GM21526 (cell line): Measurements from ENCODE around the gene RNF113A.
"Not testable (repeated sequence)": the region's sequence is repeated elsewhere in the genome, so short reads cannot be mapped to it uniquely, and the experiment has no call there.

ENCODE experiments used
- ATAC-seq: cut with Tn5 transposase; IDR thresholded peaks from one replicate; pipeline ENCODE4 v1.9.1; 2021; ENCODE audit warnings: moderate library complexity; ENCODE audit not compliant: unreplicated experiment, low FRiP score

RNF113A gene

DNA sequence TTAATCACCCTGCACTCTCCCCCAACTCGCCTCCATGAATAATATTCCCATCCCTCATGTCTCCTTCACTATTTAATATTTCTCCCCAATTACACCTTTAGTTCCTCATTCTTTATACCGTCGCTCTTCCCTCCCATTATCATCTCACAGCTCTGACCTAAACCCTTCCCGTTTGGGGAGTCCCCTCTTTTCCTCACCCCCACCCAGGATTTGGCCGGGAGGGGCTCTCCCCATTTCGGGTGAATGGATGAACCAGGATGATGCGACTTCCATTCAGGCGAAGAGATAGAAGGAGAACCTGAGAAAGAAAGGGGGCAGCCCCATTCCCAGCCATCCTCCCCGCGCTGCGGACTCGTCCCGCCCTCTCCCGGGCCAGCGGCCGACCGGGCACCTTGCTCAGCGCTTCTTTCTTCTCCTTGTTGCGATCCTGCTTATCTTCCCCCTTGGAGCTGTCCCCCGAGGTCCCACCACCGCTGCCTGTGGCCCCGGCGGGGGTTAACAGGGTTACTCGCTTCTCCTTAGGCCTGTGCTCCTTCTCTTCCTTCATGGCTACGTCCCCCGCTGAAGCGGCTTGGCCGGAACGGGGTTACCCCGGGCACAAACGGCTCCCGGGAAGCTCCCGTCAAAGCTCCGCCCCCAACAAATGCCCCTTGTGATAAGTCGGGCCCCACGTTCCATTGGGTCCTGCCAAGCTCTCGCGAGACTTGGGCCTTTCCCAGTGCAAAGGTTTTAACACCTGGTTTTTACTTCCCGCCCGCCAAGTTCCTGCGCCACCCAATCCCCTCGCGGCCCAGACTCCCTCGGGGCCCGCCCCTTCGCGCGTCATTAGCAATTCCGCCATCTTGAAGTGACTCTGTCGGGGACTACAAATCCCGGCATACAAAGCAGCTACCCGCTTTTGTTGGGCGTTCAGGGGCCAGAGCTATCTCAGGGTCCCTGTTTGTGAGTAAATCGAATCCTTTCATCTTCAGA is 18.9 kb downstream of the RNF113A start, which contains the start of gene UPF3B:
UPF3B (minus strand) TSS at position 582 of the 972 bp plus-strand sequence; CDS start at position 547, 35 bp downstream.
- ATAC-seq = peak; percentile 95

DNA sequence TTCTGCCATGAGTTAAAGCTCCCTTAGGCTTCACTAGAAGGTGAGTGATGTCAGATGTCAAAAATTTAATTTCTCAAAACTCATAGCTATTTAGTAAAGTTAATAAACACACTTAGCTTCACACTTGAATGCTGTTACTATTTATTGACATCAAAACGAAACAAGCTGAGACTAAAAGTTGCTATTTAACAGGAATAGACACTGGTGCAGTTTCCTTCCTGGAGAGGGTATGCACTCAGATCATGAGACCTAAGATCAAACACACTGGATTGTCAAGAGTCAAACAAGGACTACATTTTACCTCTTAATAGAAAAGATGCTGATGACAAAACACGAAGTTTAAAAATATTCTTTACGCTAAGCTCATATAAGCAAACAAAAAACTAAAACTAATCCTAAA is 37.6 kb downstream of the RNF113A start:
- no peak for ATAC-seq

DNA sequence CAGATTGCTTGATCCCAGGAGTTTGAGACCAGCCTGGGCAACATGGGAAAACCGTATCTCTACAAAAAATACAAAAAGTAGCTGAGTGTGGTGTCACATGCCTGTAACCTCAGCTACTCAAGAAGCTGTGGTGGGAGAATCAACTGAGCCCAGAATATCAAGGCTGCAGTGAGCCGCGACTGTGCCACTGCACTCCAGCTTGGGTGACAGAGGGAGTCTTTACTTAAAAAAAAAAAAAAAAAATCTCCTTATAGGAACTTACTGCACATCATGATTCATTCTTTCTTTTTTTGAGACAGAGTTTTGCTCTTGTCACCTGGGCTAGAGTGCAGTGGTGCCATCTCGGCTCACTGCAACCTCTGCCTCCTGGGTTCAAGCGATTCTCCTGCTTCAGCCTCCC is 43.1 kb downstream of the RNF113A start:
- no peak for ATAC-seq

DNA sequence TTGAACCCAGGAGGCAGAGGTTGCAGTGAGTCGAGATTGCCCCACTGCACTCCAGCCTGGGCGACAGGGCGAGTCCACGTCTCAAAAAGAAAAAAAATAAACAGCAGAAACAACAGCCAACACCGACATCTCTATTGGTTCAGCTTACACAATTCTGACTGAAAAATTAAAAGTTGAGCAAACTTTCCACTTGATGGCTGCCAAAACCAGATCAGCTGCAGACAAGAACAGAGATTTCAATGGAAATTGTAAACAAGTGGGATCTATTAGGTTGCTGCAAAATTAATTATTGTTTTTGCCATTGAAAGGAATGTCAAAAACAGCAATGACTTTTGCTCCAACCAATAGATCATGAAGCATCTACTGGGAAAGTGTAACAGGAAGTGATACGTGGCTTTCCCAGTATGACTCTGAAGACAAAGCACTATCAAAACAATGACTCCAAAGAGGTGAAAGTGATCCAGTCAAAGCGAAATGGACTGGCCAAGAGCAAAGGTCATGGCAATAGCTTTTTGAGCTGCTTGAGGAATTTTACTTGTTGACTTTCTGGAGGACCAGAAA is 45.1 kb downstream of the RNF113A start:
- no peak for ATAC-seq

DNA sequence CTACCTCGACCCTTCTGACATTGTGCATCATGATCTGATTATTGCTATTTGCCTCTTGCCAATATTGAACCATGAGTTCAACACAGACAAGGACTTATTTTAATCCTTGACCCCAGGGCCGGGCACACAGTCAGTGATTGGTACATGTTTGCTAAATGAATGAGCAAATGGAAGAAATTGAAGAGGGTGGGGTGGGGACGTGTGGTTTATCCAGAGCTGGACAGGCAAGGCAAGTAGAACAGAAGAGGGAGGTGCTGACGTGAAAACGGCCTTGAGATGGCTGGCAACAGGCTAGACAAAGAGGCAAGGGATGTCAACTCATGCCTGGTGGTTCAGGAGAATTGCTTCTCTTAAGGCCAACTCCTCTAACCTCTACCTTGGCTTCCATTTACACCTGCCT is 47.3 kb downstream of the RNF113A start:
- ATAC-seq = not testable (repeated sequence)

DNA sequence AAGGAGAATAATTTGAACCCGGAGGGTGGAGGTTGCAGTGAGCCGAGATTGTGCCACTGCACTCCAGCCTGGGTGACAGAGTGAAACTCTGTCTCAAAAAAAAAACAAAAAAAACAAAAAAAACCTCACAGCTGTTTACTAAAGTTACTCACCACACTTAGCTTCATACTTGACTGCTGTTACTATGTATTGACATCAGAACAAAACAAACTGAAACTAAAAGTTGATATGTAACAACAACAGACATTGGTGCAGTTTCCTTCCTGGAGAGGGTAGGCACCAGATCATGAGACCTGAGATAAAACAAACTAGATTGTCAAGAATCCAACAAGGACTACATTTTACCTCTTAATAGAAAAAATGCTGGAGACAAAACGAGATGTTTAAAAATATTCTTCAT is 49.8 kb downstream of the RNF113A start:
- ATAC-seq = peak; percentile 96
